NCI-H146 treated with DMSO at 0.1 percent for 48 hours (cell line): Measurements from ENCODE around the gene DGKG.

Experiments used
- DNase-seq: peaks from one replicate; lab custom pipeline; 2025; ENCODE audit not compliant: unreplicated experiment; lab: John Stamatoyannopoulos, UW

DGKG gene

GRCh38 chr3:186178412-186178811, 183.6 kb downstream of the DGKG start:
- no peak for DNase-seq

GRCh38 chr3:186176373-186176990, 185.6 kb downstream of the DGKG start:
- no peak for DNase-seq

GRCh38 chr3:186173224-186173815, 188.7 kb downstream of the DGKG start:
- DNase-seq: no peak

- no peak for DNase-seq
Observed at GRCh38 chr3:186172353-186172752, 189.7 kb downstream of the DGKG start.

- no peak for DNase-seq
Observed at GRCh38 chr3:186171521-186171920, 190.5 kb downstream of the DGKG start.

- no peak for DNase-seq
Observed at GRCh38 chr3:186170516-186170915, 191.5 kb downstream of the DGKG start.

GRCh38 chr3:186169379-186169778, 192.7 kb downstream of the DGKG start:
- no peak for DNase-seq

GRCh38 chr3:186168976-186169375, 193.1 kb downstream of the DGKG start:
- no peak for DNase-seq

- DNase-seq: no peak
Observed at GRCh38 chr3:186167646-186168395, 194.2 kb downstream of the DGKG start.

- DNase-seq: no peak
Observed at GRCh38 chr3:186166491-186167288, 195.3 kb downstream of the DGKG start.

- DNase-seq: no peak
Observed at GRCh38 chr3:186166036-186166435, 196.0 kb downstream of the DGKG start.

GRCh38 chr3:186165331-186165730, 196.7 kb downstream of the DGKG start:
- DNase-seq: no peak

GRCh38 chr3:186164696-186165095, 197.3 kb downstream of the DGKG start:
- no peak for DNase-seq

- DNase-seq: no peak
Observed at GRCh38 chr3:186162221-186162620, 199.8 kb downstream of the DGKG start.

- no peak for DNase-seq
Observed at GRCh38 chr3:186160691-186161243, 201.3 kb downstream of the DGKG start.

- no peak for DNase-seq
Observed at GRCh38 chr3:186154641-186155040, 207.4 kb downstream of the DGKG start.

GRCh38 chr3:186152889-186153292, 209.1 kb downstream of the DGKG start:
- DNase-seq: no peak

GRCh38 chr3:186152361-186152798, 209.7 kb downstream of the DGKG start:
- DNase-seq: no peak

GRCh38 chr3:186151077-186151971, 210.7 kb downstream of the DGKG start:
- no peak for DNase-seq
